Progenitor cell of endocrine pancreas (in vitro differentiated cells): ENCODE results near the gene HIC1. TPM values are rescaled to one million over a fixed set of nuclear protein-coding genes. Genes with fewer than 3 reads are reported as not detected.

Experiments
- DNase-seq: peaks from one replicate; pipeline ENCODE4 v3.0.0; 2021; ENCODE audit warnings: low spot score; ENCODE audit not compliant: unreplicated experiment
- H3K27ac Mint-ChIP-seq: 2 replicates; pipeline ENCODE4 v1.8.0; 2021; ENCODE audit warnings: mild to moderate bottlenecking, moderate library complexity, mixed read lengths
- H3K27me3 Mint-ChIP-seq: 2 replicates; pipeline ENCODE4 v1.8.0; 2021; ENCODE audit warnings: mixed read lengths
- H3K36me3 Mint-ChIP-seq: 2 replicates; pipeline ENCODE4 v1.8.0; 2022; ENCODE audit warnings: mixed read lengths; ENCODE audit not compliant: insufficient read depth
- H3K4me1 Mint-ChIP-seq: 2 replicates; pipeline ENCODE4 v1.8.0; 2021; ENCODE audit warnings: low read depth, mixed read lengths
- H3K4me3 Mint-ChIP-seq: 2 replicates; pipeline ENCODE4 v1.8.0; 2021; ENCODE audit warnings: low read depth, mild to moderate bottlenecking, moderate library complexity, mixed read lengths
- H3K9me3 Mint-ChIP-seq: 2 replicates; pipeline ENCODE4 v1.8.0; 2021; ENCODE audit warnings: low read depth, mixed read lengths
- total RNA-seq: library from RNA; stranded (reverse); gene quantifications from 2 replicates; pipeline ENCODE4 v1.2.1, GENCODE V29; 2021
- TF ChIP-seq, protein P1 (sequence below): fragments of 200-600 bp; sonication (generic); IDR thresholded peaks from one replicate; pipeline ENCODE4 v1.5.0; 2021; ENCODE audit warnings: antibody characterized with exemption, mild to moderate bottlenecking; ENCODE audit not compliant: unreplicated experiment

Gene HIC1
- total RNA-seq, 1 donor from 2014 or later = 0.86 TPM

DNA sequence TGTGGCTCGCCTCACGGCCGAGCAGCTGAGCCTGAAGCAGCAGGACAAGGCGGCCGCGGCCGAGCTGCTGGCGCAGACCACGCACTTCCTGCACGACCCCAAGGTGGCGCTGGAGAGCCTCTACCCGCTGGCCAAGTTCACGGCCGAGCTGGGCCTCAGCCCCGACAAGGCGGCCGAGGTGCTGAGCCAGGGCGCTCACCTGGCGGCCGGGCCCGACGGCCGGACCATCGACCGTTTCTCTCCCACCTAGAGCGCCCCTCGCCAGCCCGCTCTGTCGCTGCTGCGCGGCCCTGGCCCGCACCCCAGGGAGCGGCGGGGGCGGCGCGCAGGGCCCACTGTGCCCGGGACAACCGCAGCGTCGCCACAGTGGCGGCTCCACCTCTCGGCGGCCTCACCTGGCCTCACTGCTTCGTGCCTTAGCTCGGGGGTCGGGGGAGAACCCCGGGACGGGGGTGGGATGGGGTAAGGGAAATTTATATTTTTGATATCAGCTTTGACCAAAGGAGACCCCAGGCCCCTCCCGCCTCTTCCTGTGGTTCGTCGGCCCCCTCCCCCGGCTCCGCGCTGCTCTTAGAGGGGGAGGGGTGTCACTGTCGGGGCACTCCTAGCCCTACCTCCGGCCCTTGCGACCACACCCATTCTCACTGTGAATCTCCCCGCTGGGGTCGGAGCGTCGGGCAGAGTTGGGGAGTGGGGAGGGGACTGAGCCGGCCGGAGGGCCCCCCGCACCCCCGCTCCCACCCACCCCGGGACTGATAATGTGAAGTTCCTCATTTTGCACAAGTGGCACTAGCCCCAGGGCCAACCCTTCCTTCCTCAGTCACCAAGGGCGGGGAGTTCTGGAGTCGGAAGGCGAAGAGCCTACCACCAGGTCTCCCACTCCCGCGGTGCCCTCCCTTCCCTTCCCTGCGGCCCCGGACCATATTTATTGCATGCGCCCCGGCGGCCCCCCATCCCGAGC, 4.0 kb downstream of the HIC1 start:
- no peaks in the 10 kb centered on the region for H3K4me1 Mint-ChIP-seq
- TF ChIP-seq, protein P1, sequence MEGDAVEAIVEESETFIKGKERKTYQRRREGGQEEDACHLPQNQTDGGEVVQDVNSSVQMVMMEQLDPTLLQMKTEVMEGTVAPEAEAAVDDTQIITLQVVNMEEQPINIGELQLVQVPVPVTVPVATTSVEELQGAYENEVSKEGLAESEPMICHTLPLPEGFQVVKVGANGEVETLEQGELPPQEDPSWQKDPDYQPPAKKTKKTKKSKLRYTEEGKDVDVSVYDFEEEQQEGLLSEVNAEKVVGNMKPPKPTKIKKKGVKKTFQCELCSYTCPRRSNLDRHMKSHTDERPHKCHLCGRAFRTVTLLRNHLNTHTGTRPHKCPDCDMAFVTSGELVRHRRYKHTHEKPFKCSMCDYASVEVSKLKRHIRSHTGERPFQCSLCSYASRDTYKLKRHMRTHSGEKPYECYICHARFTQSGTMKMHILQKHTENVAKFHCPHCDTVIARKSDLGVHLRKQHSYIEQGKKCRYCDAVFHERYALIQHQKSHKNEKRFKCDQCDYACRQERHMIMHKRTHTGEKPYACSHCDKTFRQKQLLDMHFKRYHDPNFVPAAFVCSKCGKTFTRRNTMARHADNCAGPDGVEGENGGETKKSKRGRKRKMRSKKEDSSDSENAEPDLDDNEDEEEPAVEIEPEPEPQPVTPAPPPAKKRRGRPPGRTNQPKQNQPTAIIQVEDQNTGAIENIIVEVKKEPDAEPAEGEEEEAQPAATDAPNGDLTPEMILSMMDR = peak; percentile 53
- no peak overlapping the region for H3K27ac Mint-ChIP-seq
- H3K27me3 Mint-ChIP-seq = peaks cover 42% of the 10 kb centered on the region
- H3K4me3 Mint-ChIP-seq = no peak overlapping the region
- H3K9me3 Mint-ChIP-seq = no peaks in the 10 kb centered on the region
- peaks cover 24% of the 10 kb centered on the region for H3K36me3 Mint-ChIP-seq
- no peak for DNase-seq

DNA sequence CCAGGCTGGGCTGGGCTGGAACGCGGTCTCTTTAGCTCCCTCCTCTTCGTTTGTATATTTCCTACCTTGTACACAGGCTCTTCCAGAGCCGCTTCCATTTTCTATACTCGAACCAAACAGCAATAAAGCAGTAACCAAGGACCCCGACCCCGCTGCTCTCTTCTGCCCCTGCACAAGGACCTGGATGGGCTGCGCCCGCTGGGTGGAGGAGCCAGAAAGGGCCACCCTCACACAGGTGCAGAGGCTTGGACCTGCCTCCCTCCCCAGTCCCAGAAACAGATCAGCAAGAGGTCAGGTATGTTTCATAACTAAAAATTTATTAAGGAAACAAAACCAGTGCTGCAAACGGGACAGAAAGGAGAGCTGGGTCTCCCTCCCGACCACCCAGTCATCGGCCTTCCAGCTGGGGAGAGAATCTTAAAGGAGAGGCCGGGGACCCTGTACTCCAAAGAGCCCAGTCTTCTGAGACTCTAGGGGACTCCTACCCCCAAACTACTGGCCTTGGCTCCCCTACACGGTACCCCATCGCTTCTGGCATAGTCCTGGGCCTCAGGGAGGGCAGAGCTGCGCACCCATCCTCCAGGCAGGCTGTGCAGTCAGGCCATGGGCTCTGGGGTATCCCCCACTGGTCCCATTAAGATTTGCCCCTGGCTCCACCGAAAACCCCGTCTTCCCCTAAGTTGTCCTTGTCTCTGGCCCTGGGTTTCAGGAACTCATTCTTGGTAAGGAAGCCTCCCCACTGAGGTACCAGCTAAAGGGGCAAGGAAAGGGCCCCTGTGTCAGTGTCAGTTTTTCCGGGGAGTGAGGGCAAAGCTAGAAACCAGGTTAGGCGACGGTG, 4.9 kb downstream of the HIC1 start:
- H3K27ac Mint-ChIP-seq = no peak overlapping the region
- peaks cover 35% of the 10 kb centered on the region for H3K27me3 Mint-ChIP-seq
- no peak for DNase-seq
- no peaks in the 10 kb centered on the region for H3K4me1 Mint-ChIP-seq
- peaks cover 25% of the 10 kb centered on the region for H3K36me3 Mint-ChIP-seq
- no peaks in the 10 kb centered on the region for H3K9me3 Mint-ChIP-seq
- no peak overlapping the region for H3K4me3 Mint-ChIP-seq
- TF ChIP-seq, protein P1 = no peak

DNA sequence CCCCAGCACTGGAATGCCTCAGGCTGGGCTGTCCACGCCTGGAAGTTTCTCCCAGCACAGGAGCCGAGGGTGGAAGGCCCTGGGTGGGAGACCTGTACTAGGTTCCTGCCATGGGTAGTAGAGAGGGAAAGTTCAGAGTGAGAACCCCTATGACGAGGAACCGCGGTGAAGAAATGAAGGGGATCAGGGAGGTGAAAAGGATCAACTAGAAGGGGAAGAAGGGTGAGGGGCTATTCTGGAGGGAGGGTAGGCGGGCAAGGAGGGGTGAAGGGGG, 5.4 kb downstream of the HIC1 start:
- no peaks in the 10 kb centered on the region for H3K4me1 Mint-ChIP-seq

DNA sequence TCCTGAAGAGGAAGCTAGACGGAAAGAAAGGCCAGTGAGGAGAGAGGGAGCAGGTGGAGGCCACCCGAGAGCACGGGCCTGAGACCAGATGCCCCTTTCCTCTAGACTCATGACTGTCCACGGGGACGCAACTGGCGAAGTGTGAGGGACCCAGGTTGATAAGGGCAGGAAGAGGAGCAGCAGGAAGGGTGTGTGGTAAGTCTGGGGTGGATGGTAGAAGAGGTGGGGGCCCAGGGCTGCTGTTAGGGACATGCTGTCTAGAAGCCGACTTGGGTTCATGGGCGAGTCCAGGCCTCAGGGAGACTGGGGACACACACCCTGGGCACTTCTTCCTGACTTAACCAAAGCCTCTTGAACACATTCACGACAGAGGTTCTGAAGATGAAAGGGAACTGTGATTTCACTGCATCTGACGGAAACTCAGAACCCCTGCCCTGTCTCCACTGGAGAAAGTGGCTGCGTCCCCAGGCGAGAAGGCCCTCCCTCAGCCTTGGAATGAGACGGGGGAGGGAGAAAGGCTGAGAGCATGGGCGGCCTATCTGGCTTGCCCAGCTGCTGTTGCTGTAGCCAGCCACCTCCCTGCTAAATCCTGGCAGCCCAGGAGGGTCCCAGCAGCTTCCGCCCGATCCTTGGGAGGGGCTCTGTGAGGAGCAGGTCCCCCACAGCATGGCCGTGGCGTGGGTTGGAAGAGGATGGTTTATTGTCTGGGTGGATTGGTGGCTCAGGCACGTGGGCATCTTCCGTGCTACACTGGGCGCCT, 6.0 kb downstream of the HIC1 start:
- Mint-ChIP-seq H3K9me3 (no peaks in the 10 kb centered on the region), H3K4me1 (no peaks in the 10 kb centered on the region), H3K4me3 (no peak overlapping the region), H3K27ac (no peak overlapping the region), H3K36me3 (peaks cover 29% of the 10 kb centered on the region), H3K27me3 (peaks cover 35% of the 10 kb centered on the region)
- TF ChIP-seq, protein P1 = no peak
- no peak for DNase-seq

More for the DNA sequence above, 5.4 kb downstream of the HIC1 start:
- Mint-ChIP-seq H3K4me3 (no peak overlapping the region), H3K9me3 (no peaks in the 10 kb centered on the region), H3K27me3 (peaks cover 35% of the 10 kb centered on the region), H3K27ac (no peak overlapping the region), H3K36me3 (peaks cover 27% of the 10 kb centered on the region)
- no peak for DNase-seq
- TF ChIP-seq, protein P1 = no peak
